ENCODE results near the gene RBM25. TPM values are rescaled to one million over a fixed set of nuclear protein-coding genes. Genes with fewer than 3 reads are reported as not detected.
"Not testable (repeated sequence)": the region's sequence is repeated elsewhere in the genome, so short reads cannot be mapped to it uniquely, and the experiment has no call there.

The RBM25 gene
- total and polyA plus RNA-seq, 8 donors, result 52.7 to 269 (median 190) TPM

- intact Hi-C loops (cut with DNase I), result no loop called here
- peaks cover 4 to 33% of the 10 kb centered on the region in 2 donors for H3K4me1 ChIP-seq
Observed at GRCh38 chr14:73027984-73028383, 30.4 kb upstream of the RBM25 start.

DNA sequence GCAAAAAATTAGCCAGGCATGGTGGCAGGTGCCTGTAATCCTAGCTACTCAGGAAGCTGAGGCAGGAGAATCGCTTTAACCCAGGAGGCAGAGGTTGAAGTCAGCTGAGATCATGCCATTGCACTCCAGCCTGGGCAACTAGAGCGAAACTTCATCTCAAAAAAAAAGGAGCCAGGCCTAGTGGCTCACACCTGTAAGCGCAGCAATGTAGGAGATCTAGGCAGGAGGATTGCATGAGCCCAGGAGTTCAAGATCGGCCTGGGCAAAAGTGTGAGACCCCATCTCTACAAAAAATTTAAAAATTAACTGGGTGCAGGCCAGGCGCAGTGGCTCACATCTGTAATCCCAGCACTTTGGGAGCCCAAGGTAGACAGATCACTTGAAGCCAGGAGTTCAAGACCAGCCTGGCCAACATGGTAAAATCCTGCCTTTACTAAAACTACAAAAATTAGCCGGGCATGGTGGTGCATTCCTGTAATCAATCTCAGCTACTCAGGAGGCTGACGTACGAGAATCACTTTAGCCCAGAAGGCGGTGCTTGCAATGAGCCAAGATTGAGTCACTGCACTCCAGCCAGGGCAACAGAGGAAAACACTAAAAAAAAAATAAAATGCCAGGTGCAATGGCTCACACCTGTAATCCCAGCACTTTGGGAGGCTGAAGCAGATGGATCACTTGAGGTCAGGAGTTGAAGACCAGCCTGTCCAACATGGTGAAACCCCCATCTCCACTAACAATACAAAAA is 21.5 kb upstream of the RBM25 start:
- H3K27ac ChIP-seq; H3K4me1 ChIP-seq; H3K9me3 ChIP-seq; H3K27me3 ChIP-seq; intact Hi-C loops (cut with DNase I); H3K36me3 ChIP-seq; DNase-seq; H3K4me3 ChIP-seq: not testable (repeated sequence)
- peak; percentile 55 for ATAC-seq

More at GRCh38 chr14:73027984-73028383, 30.4 kb upstream of the RBM25 start:
- H3K36me3 ChIP-seq, result peaks cover 0 to 13% of the 10 kb centered on the region in 2 donors
- no peaks in the 10 kb centered on the region for H3K9me3 ChIP-seq
- DNase-seq (no peak), ATAC-seq (no peak)
- TF ChIP-seq, protein P1, sequence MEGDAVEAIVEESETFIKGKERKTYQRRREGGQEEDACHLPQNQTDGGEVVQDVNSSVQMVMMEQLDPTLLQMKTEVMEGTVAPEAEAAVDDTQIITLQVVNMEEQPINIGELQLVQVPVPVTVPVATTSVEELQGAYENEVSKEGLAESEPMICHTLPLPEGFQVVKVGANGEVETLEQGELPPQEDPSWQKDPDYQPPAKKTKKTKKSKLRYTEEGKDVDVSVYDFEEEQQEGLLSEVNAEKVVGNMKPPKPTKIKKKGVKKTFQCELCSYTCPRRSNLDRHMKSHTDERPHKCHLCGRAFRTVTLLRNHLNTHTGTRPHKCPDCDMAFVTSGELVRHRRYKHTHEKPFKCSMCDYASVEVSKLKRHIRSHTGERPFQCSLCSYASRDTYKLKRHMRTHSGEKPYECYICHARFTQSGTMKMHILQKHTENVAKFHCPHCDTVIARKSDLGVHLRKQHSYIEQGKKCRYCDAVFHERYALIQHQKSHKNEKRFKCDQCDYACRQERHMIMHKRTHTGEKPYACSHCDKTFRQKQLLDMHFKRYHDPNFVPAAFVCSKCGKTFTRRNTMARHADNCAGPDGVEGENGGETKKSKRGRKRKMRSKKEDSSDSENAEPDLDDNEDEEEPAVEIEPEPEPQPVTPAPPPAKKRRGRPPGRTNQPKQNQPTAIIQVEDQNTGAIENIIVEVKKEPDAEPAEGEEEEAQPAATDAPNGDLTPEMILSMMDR (IDR thresholded peaks at IDR 0.05), result no peak
- no peaks in the 10 kb centered on the region for H3K27me3 ChIP-seq
- H3K4me3 ChIP-seq, result no peak overlapping the region
- H3K27ac ChIP-seq, result no peak overlapping the region

- no peaks in the 10 kb centered on the region for H3K4me1 ChIP-seq
- intact Hi-C loops (cut with DNase I), result no loop called here
- TF ChIP-seq, protein P1 (IDR thresholded peaks at IDR 0.05), result no peak
- no peaks in the 10 kb centered on the region for H3K27me3 ChIP-seq
- DNase-seq, result no peak
- no peak overlapping the region for H3K4me3 ChIP-seq
- H3K27ac ChIP-seq, result no peak overlapping the region
- no peak for ATAC-seq
- no peaks in the 10 kb centered on the region for H3K36me3 ChIP-seq
- no peaks in the 10 kb centered on the region for H3K9me3 ChIP-seq
Observed at GRCh38 chr14:73047808-73048207, 10.5 kb upstream of the RBM25 start.

DNA sequence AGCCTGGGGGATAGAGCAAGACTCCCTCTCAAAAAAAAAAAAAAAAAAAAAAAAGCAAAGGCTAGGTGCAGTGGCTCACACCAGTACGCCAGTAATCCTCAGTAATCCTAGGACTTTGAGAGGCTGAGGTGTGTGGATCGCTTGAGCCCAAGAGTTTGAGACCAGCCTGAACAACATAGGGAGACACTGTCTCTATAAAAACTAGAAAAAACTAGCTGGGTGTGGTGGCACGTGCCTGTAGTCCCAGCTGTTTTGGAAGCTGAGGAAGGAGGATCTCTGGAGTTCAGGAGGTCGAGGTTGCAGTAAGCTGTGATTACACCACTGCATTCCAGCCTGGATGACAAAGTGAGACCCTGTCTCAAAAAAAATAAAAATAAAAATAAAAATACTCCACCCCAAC is 8.9 kb upstream of the RBM25 start:
- intact Hi-C loops (cut with DNase I), result no loop called here
- TF ChIP-seq, protein P1 (IDR thresholded peaks at IDR 0.05), result no peak
- no peaks in the 10 kb centered on the region for H3K9me3 ChIP-seq
- DNase-seq (no peak), ATAC-seq (no peak)
- no peak overlapping the region for H3K4me3 ChIP-seq
- no peaks in the 10 kb centered on the region for H3K4me1 ChIP-seq
- no peak overlapping the region for H3K27ac ChIP-seq
- no peaks in the 10 kb centered on the region for H3K36me3 ChIP-seq
- no peaks in the 10 kb centered on the region for H3K27me3 ChIP-seq

DNA sequence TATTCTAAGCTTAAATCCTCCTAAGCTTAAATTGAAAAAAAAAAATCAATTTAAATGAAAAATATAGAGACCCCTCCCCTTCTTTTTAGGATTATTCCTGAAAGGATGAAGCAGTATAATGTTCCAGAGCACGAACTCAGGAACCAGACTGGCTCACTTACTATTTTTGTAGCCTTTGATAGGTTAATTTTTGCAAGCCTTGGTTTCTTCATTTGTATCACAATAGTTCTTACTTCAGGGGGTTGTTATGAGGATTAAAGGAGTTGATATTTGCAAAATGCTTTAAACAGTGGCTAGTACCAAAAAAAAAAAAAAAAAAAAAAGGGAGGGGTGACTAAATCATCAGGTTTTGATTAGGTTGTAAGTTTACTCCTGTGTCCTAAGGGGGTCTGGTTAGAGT is 3.1 kb upstream of the RBM25 start:
- H3K9me3 ChIP-seq, result no peaks in the 10 kb centered on the region
- intact Hi-C loops (cut with DNase I), result no loop called here
- no peak for ATAC-seq

More for the DNA sequence above, 3.1 kb upstream of the RBM25 start:
- H3K4me3 ChIP-seq, result no peak overlapping the region
- H3K4me1 ChIP-seq, result peaks cover 10 to 11% of the 10 kb centered on the region in 2 donors
- TF ChIP-seq, protein P1 (IDR thresholded peaks at IDR 0.05), result no peak
- no peak for DNase-seq
- no peaks in the 10 kb centered on the region for H3K36me3 ChIP-seq
- H3K27me3 ChIP-seq, result no peaks in the 10 kb centered on the region
- no peak overlapping the region for H3K27ac ChIP-seq

All from left lung (tissue), 10 donors.